ENCODE data around the gene ZNF227.

GRCh38 chr19:44163789-44164188 lies 48.5 kb upstream of the ZNF227 start:
- TF ChIP-seq CTCF (IDR thresholded peaks at IDR 0.05) (no peak), POLR2A (IDR thresholded peaks at IDR 0.05) (no peak)

Data from adrenal gland (tissue), 5 donors.